ENCODE measurements around the gene FOXK2.
"Not testable (repeated sequence)": the region's sequence is repeated elsewhere in the genome, so short reads cannot be mapped to it uniquely, and the experiment has no call there.

FOXK2 gene

DNA sequence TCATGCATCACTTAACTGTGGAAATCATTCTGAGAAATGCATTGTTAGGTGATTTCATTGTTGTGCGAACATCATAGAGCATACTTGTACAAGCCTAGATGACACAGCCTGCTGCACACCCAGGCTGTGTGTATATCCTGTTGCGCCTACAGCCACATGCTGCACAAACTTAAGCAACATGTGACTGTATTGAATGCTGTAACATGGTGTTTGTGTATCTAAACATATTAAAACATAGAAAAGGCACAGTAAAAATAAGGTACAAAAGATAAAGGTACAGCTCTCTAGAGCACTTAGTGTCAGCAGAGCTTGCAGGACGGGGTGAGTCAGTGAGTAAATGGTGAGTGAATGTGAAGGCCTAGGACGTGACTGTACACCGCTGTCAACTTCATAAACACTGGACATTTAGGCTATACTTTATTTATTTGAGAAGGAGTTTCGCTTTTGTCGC, 11.9 kb downstream of the FOXK2 start:
- DNase-seq (ENCODE audit: low read depth in 2 of 2) = no peak

DNA sequence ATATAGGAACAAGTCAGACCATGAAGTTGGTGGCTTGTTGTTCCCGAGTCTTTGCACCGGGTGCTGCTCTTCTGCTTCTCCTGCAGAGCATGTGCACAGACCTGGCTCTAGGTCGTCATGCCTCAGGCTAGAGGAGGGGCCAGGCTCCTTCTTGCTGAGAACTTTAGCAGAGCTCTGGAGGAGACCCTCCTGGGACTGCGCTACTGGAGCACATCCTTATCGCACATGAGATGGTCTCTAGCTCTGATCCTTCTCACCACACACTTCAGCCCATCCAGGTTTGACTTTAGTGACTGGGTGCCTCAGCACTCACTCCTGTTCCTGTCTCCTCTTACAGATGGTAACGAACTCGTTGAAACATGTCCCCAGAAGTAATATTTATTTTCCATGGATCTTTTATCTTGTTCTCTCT, 14.9 kb downstream of the FOXK2 start:
- DNase-seq (ENCODE audit: low read depth in 2 of 2) = no peak

DNA sequence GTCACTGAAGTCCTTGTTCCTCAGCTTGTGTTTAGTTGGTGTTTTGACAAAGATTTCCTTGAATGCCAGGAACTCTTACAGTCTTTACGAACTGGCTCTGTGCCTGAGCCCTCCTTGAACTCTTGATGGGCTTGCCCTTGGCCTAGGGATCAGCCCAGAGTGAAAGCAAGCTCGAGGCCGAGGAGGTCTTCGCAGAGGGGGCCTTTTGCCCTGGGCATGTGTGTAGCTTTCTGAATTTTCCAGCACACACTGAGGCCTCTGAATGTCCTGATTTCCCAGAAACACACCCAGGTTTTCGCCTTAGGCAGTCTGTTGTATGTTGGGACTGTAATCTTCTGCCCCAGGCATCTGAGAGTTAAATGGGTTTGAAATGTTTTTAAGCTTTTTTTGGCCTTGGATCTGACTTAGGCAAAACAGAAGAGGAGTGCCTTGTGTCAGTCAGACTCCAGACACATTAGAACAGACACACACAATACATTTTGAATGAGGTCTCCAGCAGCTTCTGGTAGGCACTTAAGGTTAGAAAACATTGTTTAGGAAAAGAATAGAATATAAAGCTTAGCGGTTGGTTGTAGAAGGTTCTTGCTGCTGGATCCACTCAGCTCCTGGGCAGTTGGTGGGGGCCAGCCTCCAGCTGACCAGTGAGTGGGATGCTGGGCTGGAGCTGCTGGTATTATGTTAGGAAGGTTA, 17.1 kb downstream of the FOXK2 start:
- no peak for DNase-seq (ENCODE audit: low read depth in 2 of 2)

DNA sequence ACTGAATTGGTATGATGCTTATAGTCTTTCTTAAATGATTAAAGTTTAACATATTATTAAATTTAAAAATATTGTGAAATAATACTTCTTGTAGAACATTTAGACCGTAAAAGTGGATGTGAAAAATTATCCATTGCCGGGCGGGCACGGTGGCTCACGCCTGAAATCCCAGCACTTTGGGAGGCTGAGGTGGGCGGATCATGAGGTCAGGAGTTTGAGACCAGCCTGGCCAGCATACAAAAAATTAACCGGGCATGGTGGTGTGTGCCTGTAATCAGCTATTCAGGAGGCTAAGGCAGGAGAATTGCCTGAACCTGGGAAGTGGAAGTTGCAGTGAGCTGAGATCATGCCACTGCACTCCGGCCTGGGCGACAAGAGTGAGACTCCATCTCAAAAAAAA, 17.7 kb downstream of the FOXK2 start:
- not testable (repeated sequence) for DNase-seq (ENCODE audit: low read depth in 2 of 2)

DNA sequence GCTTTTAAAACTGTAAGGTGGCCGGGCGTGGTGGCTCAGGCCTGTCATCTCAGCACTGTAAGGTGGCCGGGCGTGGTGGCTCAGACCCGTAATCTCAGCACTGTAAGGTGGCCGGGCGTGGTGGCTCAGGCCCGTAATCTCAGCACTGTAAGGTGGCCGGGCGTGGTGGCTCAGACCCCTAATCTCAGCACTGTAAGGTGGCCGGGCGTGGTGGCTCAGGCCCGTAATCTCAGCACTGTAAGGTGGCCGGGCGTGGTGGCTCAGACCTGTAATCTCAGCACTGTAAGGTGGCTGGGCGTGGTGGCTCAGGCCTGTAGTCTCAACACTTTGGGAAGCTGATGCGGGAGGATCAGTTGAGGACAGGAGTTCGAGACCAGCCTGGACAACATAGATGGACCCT, 19.5 kb downstream of the FOXK2 start:
- not testable (repeated sequence) for DNase-seq (ENCODE audit: low read depth in 2 of 2)

DNA sequence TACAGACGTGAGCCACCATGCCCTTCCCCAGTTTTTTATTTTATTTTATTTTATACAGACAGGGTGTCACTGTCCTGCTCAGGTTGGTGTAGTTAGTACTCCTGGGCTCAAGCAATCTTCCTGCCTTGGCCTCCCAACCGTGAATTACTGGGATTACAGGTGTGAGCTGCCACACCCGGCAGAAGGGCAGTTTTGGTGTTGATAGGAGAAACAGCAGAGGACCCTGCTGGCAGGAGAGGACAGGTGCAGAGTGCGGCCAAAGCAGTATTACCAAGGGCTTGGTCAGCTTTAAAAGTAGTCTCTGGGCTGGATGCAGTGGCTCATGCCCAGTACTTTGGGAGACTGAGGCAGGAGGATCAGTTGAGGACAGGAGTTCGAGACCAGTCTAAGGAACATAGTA, 22.9 kb downstream of the FOXK2 start:
- DNase-seq (ENCODE audit: low read depth in 2 of 2) = no peak

DNA sequence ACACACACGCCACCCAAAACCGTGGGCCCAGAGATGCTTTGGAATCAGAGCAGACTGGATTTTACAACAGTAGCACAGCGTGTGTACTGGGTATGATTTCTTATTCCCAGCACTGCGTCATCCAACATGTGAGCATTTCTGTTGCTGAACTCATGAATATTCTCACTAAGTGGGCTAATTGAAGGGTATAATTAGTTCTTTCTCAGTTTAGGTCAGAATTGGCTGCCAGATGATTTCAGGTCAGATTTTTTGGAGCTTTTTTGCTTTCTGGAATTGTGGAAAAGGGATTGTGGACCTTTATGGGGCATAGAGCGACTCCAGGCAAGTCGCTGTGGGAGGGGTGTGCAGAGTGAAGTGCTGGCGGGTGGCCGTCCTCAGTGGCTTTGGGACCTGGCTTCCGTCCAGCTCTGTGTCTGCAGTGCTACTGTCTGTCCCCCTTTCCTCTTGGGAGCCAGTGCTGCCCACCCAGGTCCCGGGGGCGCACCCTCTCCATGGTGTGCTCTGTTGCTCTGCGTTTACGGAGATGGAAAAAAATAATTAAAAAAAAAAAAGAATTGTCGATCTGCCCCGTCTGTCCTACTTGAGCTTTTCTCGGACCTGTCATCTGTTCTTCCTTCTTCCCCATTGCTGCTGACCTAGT, 25.0 kb downstream of the FOXK2 start:
- DNase-seq (ENCODE audit: low read depth in 2 of 2) = no peak

DNA sequence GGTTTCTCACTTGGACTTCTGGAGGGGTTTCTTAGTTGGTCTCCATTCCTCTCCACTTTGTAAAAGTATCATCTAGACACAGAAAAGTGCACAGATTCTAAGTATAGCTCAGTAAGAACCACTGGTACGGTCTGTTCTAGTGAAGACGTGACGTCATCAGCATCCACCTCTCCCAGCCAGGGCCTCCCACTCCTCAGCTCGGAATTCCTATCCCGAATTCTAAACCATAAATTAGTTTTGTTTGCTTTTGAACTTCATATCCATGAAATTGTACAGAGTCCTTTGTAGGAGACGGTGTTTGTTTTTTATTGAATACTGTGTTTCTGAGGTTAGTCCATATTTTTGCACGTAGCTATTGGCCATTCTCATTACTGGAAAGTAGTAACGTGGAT, 25.5 kb downstream of the FOXK2 start:
- DNase-seq (ENCODE audit: low read depth in 2 of 2) = no peak

DNA sequence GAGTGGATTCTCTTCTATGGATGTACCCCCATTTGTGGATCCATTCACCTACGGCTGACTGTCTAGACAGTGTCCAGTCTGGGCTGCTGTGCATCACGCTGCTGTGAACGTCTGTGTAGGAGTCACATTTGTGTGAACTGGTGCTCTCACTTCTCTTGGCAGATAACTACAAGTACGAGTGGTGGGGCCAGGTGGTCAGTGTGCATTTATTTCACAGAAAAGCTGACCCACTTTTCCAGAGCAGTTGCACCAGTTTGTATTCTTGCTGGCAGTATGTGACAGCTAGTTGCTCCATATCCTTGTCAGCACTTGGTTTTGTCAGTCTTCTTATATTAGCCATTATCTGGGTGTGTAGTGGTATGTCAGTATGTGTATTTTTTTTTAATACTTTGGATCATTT, 28.4 kb downstream of the FOXK2 start:
- no peak for DNase-seq (ENCODE audit: low read depth in 2 of 2)

DNA sequence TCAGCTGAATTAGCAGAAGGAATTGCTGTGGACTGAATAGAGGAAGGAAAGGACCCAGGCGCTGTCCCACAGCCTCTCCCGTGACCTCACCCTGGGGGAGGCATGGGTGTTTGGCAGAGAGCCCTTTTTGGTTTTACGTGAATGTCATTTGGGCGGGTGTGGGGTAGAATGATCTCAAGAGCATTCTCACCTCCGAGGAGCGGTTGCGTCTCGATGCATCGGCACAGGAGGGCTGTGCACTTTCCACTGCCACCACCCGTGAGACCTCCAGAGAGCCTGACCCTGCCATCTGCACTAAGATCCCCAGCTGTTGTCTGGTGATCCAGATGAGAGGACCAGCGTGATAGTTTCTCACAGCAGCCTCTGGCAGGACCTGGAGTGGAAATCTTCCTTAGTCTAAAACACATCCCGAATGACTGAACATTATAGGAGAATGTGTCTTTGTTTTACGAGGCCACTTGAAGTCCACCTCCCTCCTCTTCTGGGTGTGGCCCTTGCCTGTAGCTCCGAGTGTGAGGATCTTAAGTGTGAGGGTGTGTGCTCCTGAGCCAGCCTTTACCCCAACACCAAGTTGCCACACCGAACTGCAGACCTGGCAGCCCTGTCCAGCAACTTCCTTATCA, 29.3 kb downstream of the FOXK2 start:
- DNase-seq (ENCODE audit: low read depth in 2 of 2) = no peak

DNA sequence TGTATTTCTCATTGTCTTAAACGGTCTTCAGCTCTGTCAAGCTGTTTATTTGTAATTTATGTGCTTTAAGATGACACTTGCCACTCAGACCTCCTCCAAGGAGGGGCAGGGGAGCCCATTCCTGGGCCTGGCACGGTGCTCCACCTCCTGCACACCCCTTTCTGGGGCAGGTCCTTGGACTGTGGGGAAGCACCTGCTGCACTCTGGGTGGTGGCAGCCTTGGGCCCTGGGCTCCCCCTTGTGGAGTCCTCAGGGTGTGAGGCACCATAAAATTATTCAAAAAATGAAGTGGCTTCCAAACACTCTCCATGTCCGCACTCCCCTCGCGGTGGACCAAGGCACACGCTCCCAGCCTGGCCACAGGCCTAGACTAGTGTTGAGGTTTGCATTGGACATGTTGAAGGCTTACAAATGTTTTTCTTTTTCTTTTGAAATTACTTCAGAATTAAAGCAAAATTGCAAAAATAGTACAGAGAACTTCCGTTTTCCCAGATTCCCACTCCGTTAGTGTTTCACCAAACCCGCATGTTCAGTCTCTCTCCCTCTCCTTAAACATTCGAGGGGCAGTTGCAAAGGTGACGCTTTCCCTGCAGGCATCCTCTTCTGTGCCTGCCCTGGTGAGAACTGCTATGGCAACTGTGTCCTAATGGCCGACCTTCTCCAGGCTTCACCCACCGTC, 32.4 kb downstream of the FOXK2 start:
- DNase-seq (ENCODE audit: low read depth in 2 of 2) = peak; percentile 47 to 73

DNA sequence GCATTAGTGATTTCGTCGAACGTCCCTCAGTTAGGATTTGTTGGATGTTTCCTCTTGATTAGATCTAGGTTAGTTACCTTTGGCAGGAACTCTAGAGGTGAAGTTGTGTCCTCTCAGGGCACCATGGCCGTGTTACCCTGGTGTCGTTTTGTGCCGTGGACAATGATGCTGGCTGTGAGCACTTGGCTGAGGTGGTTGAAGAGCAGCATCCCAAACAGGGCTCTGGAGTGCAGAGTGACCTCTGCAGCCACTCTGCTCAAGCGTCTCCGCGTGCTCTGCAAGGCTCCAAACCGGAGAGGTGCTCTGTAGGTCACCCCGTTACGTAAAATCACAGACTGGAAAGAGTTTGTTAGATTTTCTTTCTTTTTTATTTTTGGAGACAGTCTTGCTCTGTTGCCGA, 33.0 kb downstream of the FOXK2 start:
- DNase-seq (ENCODE audit: low read depth in 2 of 2) = no peak

DNA sequence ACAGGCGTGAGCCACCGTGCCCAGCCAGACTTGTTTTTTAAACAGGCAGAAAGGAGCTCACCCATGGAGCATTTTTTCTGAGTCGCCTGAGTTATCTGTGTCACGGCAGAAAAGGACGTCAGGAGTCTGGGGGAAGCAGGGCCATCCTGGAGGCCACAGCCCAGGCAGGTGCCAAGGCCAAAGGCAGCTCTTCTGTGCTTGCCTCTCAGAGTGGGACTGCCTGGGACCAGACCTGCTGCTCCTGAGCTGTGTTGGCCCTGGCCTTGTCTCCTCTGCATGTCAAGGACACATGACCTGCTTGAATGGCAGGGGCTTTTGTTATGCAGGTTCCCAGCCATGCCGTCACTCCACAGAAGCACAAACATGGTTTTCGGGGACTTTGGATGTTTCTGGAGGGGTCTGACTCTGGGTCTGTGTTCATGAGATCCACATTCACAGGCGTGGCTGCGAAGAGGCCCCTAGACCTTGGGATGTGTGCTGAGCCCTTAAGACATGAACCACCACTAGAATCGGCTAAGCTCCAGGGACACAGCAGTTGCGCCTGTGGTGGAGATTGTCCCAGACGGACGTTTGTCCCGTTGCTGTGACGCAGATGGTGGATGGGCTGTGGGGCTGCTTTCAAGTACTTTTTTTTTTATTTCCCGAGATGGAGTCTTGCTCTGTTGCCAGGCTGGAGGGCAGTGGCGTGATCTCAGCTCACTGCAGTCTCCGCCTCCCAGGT, 33.8 kb downstream of the FOXK2 start:
- no peak for DNase-seq (ENCODE audit: low read depth in 2 of 2)

DNA sequence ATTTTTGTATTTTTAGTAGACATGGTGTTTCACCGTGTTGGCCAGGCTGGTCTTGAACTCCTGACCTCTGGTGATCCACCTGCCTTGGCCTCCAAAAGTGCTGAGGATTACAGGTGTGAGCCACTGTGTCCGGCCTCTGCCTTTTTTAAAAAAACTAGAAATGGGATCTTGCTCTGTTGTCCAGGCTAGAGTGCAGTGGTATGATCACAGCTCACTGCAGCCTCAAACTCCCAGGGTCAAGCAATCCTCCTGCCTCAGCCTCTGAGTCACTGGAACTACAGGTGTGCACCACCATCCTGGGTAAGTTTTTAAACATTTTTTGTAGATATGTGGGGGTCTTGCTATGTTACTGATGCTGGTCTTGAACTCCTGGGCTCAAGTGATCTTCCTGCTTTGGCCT, 38.0 kb downstream of the FOXK2 start:
- not testable (repeated sequence) for DNase-seq (ENCODE audit: low read depth in 2 of 2)

DNA sequence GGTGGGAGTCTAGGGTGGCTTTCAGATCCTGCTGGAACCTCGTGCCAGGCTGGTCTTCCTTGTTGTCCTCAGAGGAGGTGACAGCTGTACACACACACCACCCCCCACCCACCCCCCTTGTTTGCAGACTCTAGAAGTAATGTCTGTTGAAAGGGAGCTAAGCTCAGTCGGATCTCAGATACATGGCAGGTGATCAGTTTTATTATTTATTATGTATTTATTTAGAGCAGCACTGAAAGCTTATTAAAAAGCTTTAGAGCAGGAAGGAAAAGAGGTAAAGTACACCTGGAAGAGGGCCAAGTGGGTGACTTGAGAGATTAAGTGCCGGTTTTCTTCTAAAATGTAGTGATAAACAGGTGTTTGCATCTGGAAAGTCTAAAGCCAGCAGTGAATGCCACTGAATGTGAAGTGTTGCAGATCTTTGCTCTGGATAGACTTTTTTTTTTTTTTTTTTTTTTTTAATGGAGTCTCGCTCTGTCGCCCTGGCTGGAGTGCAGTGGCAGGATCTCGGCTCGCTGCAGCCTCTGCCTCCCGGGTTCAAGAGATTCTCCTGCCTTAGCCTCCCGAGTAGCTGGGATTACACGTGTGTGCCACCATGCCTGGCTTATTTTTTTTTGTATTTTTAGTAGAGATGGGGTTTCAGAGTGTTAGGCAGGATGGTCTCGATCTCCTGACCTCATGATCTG, 40.2 kb downstream of the FOXK2 start:
- DNase-seq (ENCODE audit: low read depth in 2 of 2) = no peak

DNA sequence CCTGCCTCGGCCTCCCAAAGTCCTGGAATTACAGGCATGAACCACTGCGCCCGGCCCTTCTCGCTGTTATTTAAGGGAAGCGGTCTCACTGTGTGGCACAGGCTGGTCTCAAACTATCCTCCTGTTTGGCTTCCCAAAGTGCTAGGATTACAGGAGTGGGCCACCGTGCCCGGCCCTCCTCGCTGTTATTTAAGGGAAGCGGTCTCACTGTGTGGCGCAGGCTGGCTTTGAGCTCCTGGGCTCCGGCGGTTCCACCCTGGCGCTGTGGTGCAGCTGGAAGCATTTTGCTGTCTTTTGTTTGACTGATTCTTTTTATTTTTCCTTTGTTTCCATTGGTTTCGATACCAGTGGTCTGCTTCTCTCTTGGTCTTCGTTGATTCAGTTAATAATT, 40.7 kb downstream of the FOXK2 start:
- DNase-seq (ENCODE audit: low read depth in 2 of 2) = no peak

DNA sequence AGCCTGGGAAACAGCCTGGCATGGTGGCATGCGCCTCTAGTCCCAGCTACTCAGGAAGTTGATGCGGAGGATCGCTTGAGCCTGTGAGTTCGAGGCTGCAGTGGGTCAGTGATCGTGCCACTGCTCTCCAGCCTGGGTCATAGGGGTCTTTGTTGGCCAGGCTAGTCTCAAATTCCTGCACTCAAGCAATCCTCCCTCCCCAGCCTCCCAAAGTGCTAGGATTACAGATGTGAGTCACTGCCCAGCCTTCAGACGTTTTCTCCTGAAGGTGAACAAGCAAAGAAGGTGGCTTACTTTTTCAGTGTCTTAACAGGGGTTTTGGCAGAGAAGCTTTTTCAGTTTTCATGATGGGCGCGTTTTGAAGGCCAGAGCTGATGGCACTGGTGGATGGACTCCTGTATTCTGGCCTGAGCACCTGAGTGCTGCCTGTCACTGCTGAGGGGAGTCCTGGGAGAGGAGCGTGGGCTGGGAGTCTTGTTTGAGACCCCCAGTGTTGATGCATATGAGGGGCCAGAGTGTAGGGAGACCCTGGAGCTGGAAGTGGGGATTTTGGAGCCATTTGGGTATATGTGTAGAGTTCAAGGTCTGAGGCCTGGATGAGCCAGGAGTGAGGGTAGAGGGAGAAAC, 41.4 kb downstream of the FOXK2 start:
- DNase-seq (ENCODE audit: low read depth in 2 of 2) = no peak

DNA sequence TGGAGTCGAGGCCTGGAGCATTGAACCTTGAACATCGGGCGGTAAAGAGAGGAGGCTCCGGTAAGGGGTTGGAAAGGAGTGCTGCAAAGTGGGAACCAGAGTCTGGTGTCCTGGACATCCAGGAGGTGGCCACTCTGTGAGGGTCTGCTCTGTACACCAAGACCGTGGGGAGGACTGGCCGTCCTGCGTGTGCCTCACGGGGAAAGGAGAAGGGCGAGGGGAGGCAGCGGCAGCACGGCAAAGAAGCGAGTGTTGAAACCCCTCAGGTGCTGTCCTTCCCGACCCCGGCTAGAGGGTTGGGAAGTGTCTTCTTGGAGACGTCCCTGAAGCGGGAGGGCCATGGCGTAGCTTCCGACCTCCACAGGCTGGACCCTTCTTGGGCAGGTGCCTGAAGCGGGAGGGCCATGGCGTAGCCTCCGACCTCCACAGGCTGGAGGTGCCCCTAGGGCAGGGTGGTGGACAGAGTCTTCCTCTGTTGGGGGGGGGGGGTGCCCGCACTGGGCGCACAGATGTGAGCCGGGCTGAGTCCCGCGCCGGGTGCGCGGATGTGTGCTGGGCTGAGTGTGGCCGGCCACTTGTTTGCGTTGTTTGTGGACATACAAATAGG, 42.0 kb downstream of the FOXK2 start:
- DNase-seq (ENCODE audit: low read depth in 2 of 2) = no peak

DNA sequence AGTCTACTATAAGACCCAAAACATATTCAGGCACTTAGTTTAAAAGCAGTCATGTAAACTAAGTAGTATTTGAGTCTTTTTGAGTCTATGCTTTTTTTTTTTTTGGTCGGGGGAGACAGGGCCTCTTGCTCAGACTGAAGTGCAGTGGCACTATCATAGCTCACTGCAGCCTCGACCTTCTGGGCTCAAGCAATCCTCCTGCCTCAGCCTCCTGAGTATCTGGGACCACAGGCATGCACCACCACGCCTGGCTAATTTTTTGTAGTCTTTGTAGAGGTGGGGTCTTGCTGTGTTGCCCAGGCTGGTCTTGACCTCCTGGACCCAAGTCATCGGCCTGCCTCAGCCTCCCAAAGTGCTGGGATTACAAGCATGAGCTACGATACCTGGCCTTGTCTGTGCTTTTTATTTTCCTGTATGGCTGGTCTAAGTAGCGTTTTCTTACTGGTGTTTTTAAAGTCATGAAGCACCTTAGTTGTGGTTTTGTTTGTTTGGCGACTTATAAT, 43.2 kb downstream of the FOXK2 start:
- DNase-seq (ENCODE audit: low read depth in 2 of 2) = not testable (repeated sequence)

DNA sequence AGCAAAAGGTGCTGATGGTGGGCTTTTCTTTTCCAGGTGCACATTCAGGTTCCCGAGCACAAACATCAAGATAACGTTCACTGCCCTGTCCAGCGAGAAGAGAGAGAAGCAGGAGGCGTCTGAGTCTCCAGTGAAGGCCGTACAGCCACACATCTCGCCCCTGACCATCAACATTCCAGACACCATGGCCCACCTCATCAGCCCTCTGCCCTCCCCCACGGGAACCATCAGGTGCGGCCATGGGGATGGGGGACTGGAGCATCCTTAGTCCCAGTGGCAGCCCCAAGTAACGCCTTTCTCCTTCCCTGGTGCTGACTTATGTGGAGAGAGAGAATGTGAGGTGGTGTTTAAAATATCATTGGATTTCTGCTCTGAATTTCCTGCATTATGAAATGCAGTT, 43.8 kb downstream of the FOXK2 start:
- no peak for DNase-seq (ENCODE audit: low read depth in 2 of 2)
